H1 (cell line): Measurements from ENCODE around the gene FNIP2. TPM values are rescaled to one million over a fixed set of nuclear protein-coding genes. Genes with fewer than 3 reads are reported as not detected.

ENCODE experiments used
- CTCF ChIA-PET: fragments of 300-600 bp; sonication (Branson Sonifier 250); formaldehyde crosslinking; loops from one replicate; lab custom pipeline; 2021; ENCODE audit not compliant: partially characterized antibody; lab: Charles Lee
- POLR2A ChIA-PET: fragments of 300-600 bp; sonication (Branson Sonifier 250); formaldehyde crosslinking; loops from one replicate; lab custom pipeline; 2021; ENCODE audit warnings: inconsistent platforms; ENCODE audit not compliant: partially characterized antibody; lab: Charles Lee
- DNase-seq, 2 experiments: peaks; one replicate each; pipeline versions ENCODE4 v3.0.0 to v3.0.0-alpha.2; 2010 to 2022; ENCODE audit warnings: low spot score in 2 of 2, low read depth in 1 of 2, mixed read lengths in 1 of 2
- FAIRE-seq: peaks from 2 replicates; lab custom pipeline; 2011; peaks lifted over from hg19 to GRCh38; lab: Jason Lieb, UNC
- H2AFZ ChIP-seq: 2 replicates; pipeline ENCODE4 v1.8.1; 2012; ENCODE audit warnings: low read length, inconsistent platforms
- H2AK5ac ChIP-seq: 2 replicates; pipeline ENCODE4 v1.6.1; 2013; ENCODE audit warnings: low read depth, low read length
- H2BK120ac ChIP-seq: replicated peaks from 2 replicates; pipeline ENCODE3; 2013; ENCODE audit warnings: low read depth, low read length, inconsistent platforms
- H2BK12ac ChIP-seq: 2 replicates; pipeline ENCODE4 v1.6.1; 2013; ENCODE audit warnings: low read depth, low read length
- H2BK15ac ChIP-seq: 2 replicates; pipeline ENCODE4 v1.6.1; 2013; ENCODE audit warnings: low read length
- H2BK20ac ChIP-seq: 2 replicates; pipeline ENCODE4 v1.6.1; 2013; ENCODE audit warnings: low read length
- H2BK5ac ChIP-seq: 2 replicates; pipeline ENCODE4 v1.6.1; 2013; ENCODE audit warnings: low read depth, low read length
- H3K14ac ChIP-seq: 2 replicates; pipeline ENCODE4 v1.6.1; 2013; ENCODE audit warnings: inconsistent platforms; ENCODE audit not compliant: insufficient read length
- H3K18ac ChIP-seq: 2 replicates; pipeline ENCODE4 v1.6.1; 2013; ENCODE audit warnings: low read length; ENCODE audit errors: extremely low read depth
- H3K23ac ChIP-seq: 2 replicates; pipeline ENCODE4 v1.6.1; 2013; ENCODE audit warnings: inconsistent platforms; ENCODE audit not compliant: insufficient read length
- H3K23me2 ChIP-seq: 2 replicates; pipeline ENCODE4 v1.6.1; 2013; ENCODE audit warnings: low read depth, low read length
- H3K27ac ChIP-seq: 2 replicates; pipeline ENCODE4 v1.6.1; 2011; ENCODE audit warnings: low read depth, low read length, inconsistent platforms
- H3K27me3 ChIP-seq, 4 experiments: replicated peaks in 1 of 4; 1 replicate in 1 of 4; 2 replicates in 3 of 4; pipeline versions ENCODE4 v1.6.1 to v1.8.1; 2011 to 2013; ENCODE audit warnings: low read length in 3 of 4, mild to moderate bottlenecking in 3 of 4, inconsistent platforms in 2 of 4, mixed read lengths in 2 of 4, moderate library complexity in 1 of 4; ENCODE audit not compliant: control insufficient read depth in 3 of 4, insufficient read depth in 3 of 4; ENCODE audit errors: extremely low read depth in 1 of 4
- H3K36me3 ChIP-seq, 4 experiments: 2 replicates each; pipeline versions ENCODE4 v1.6.1 to v1.8.1; 2011 to 2013; ENCODE audit warnings: mild to moderate bottlenecking in 4 of 4, low read length in 3 of 4, moderate library complexity in 2 of 4, control low read depth in 1 of 4, inconsistent platforms in 1 of 4; ENCODE audit not compliant: insufficient read depth in 4 of 4, control insufficient read depth in 2 of 4
- H3K4ac ChIP-seq: replicated peaks from 2 replicates; pipeline ENCODE3; 2013; ENCODE audit warnings: low read length, low read depth, mixed read lengths, inconsistent platforms; ENCODE audit not compliant: insufficient read length
- H3K4me1 ChIP-seq, 4 experiments: replicated peaks in 1 of 4; 1 replicate in 1 of 4; 2 replicates in 3 of 4; pipeline versions ENCODE4 v1.6.1 to v1.8.1; 2011 to 2013; ENCODE audit warnings: low read length in 3 of 4, inconsistent platforms in 2 of 4, mixed read lengths in 1 of 4; ENCODE audit not compliant: insufficient read depth in 4 of 4, control insufficient read depth in 3 of 4
- H3K4me2 ChIP-seq, 2 experiments: 2 replicates each; pipeline versions ENCODE4 v1.6.1 to v1.8.1; 2011 to 2013; ENCODE audit warnings: low read depth in 2 of 2, low read length in 2 of 2, control low read depth in 1 of 2, inconsistent platforms in 1 of 2, mild to moderate bottlenecking in 1 of 2; ENCODE audit not compliant: insufficient read depth in 1 of 2
- H3K4me3 ChIP-seq, 4 experiments: fragments of 200-600, 300-600 bp in 1 of 4; sonication (generic), shearing (Covaris generic), sonication (Bioruptor Twin) in 1 of 4; 2 replicates each; pipeline versions ENCODE4 v1.5.1 to v1.8.1; 2011 to 2016; ENCODE audit warnings: low read length in 4 of 4, low read depth in 3 of 4, control low read depth in 2 of 4, inconsistent platforms in 2 of 4, mild to moderate bottlenecking in 2 of 4, mixed read lengths in 1 of 4, moderate library complexity in 1 of 4; ENCODE audit not compliant: insufficient read depth in 2 of 4; ENCODE audit errors: extremely low read depth in 1 of 4
- H3K56ac ChIP-seq: replicated peaks from 2 replicates; pipeline ENCODE3; 2013; ENCODE audit warnings: low read depth, mild to moderate bottlenecking, mixed read lengths, low read length, inconsistent platforms; ENCODE audit not compliant: insufficient read length
- H3K79me1 ChIP-seq: 2 replicates; pipeline ENCODE4 v1.6.1; 2013; ENCODE audit warnings: low read depth, low read length, control low read depth
- H3K79me2 ChIP-seq, 2 experiments: 2 replicates each; pipeline versions ENCODE4 v1.6.1 to v1.8.1; 2012 to 2013; ENCODE audit warnings: low read length in 2 of 2, mild to moderate bottlenecking in 2 of 2, inconsistent platforms in 1 of 2; ENCODE audit not compliant: insufficient read depth in 2 of 2, control insufficient read depth in 1 of 2
- H3K9ac ChIP-seq, 4 experiments: replicated peaks in 1 of 4; 1 replicate in 1 of 4; 2 replicates in 3 of 4; pipeline versions ENCODE4 v1.6.1 to v1.8.1; 2011 to 2013; ENCODE audit warnings: low read depth in 3 of 4, low read length in 3 of 4, control low read depth in 2 of 4, mild to moderate bottlenecking in 2 of 4, moderate library complexity in 2 of 4, inconsistent platforms in 1 of 4; ENCODE audit errors: extremely low read depth in 1 of 4
- H3K9me3 ChIP-seq, 2 experiments: 2 replicates each; pipeline versions ENCODE4 v1.6.1 to v1.8.1; 2012 to 2013; ENCODE audit warnings: mild to moderate bottlenecking in 2 of 2, moderate library complexity in 2 of 2, control low read depth in 1 of 2, inconsistent platforms in 1 of 2, low read depth in 1 of 2, low read length in 1 of 2, mixed read lengths in 1 of 2; ENCODE audit not compliant: insufficient read depth in 2 of 2
- H4K20me1 ChIP-seq, 2 experiments: replicated peaks in 1 of 2; 2 replicates each; pipeline versions ENCODE3 to v1.8.1; 2011 to 2013; ENCODE audit warnings: inconsistent platforms in 2 of 2, low read length in 2 of 2, mild to moderate bottlenecking in 1 of 2; ENCODE audit not compliant: insufficient read depth in 2 of 2, control insufficient read depth in 1 of 2
- H4K5ac ChIP-seq: 2 replicates; pipeline ENCODE4 v1.6.1; 2013; ENCODE audit warnings: low read length, low read depth, mixed read lengths, inconsistent platforms; ENCODE audit not compliant: insufficient read length
- H4K8ac ChIP-seq: 2 replicates; pipeline ENCODE4 v1.8.0; 2013; ENCODE audit warnings: mild to moderate bottlenecking, moderate library complexity, low read length, inconsistent platforms; ENCODE audit not compliant: insufficient read depth; ENCODE audit errors: extremely low read depth
- H4K91ac ChIP-seq: replicated peaks from 2 replicates; pipeline ENCODE3; 2013; ENCODE audit warnings: low read length, mixed read lengths, inconsistent platforms; ENCODE audit not compliant: insufficient read length
- CBX8 ChIP-seq: fragments of 300-800, 300-1000 bp; sonication (generic); IDR thresholded peaks from 2 replicates; pipeline ENCODE4 v1.7.1; 2016; ENCODE audit warnings: low read depth, low read length, borderline replicate concordance
- CTBP2 ChIP-seq: IDR thresholded peaks from 2 replicates; pipeline ENCODE4 v1.7.0; 2011; ENCODE audit warnings: borderline replicate concordance, mild to moderate bottlenecking, moderate library complexity, mixed read lengths, low read length; ENCODE audit not compliant: insufficient read depth, insufficient read length
- EZH2 ChIP-seq: fragments of 200-600 bp; sonication (generic); IDR thresholded peaks from 2 replicates; pipeline ENCODE4 v1.7.1; 2012; ENCODE audit warnings: low read depth, mild to moderate bottlenecking, moderate library complexity, low read length, inconsistent platforms; ENCODE audit not compliant: severe bottlenecking
- POLR2AphosphoS5 ChIP-seq: IDR thresholded peaks from 2 replicates; pipeline ENCODE4 v1.6.1; 2011; ENCODE audit warnings: low read depth, low read length
- POU5F1 ChIP-seq: IDR thresholded peaks from 2 replicates; pipeline ENCODE4 v1.6.1; 2011; ENCODE audit warnings: low read depth, mild to moderate bottlenecking, low read length, moderate library complexity
- RAD21 ChIP-seq, 2 experiments: IDR thresholded peaks in 1 of 2; conservative IDR thresholded peaks in 1 of 2; 2 replicates each; pipeline ENCODE4 v1.6.1; 2011; ENCODE audit warnings: low read depth in 2 of 2, low read length in 2 of 2, improper control_type of control experiment in 1 of 2, inconsistent platforms in 1 of 2, mild to moderate bottlenecking in 1 of 2, moderate library complexity in 1 of 2
- SP1 ChIP-seq: IDR thresholded peaks from 2 replicates; pipeline ENCODE4 v1.6.1; 2011; ENCODE audit warnings: low read depth, low read length
- SUZ12 ChIP-seq: fragments of 200-600 bp; sonication (generic); IDR thresholded peaks from 2 replicates; pipeline ENCODE4 v1.6.1; 2012; ENCODE audit warnings: mild to moderate bottlenecking, inconsistent platforms, low read length, moderate library complexity, mixed read lengths
- TBP ChIP-seq: IDR thresholded peaks from 2 replicates; pipeline ENCODE4 v1.6.1; 2011; ENCODE audit warnings: low read depth, low read length, improper control_type of control experiment
- polyA plus RNA-seq, 7 experiments: library from polyadenylated mRNA; depleted of rRNA in 3 of 7; stranded (reverse) in 5 of 7; unstranded in 2 of 7; fragments of >200 nt in 5 of 7; fragments of 200-250 nt in 2 of 7; gene quantifications; 1 replicate in 5 of 7; 2 replicates in 1 of 7; 4 replicates in 1 of 7; pipeline versions ENCODE4 v1.2.1 to v1.2.3, GENCODE V29; 2011 to 2013; ENCODE audit warnings: missing spikeins in 2 of 7, mixed read lengths in 2 of 7
- total RNA-seq: library from RNA; stranded (reverse); fragmentation: NEBNext Ultra II Directional; extraction: Animal tissue kit (Norgen Biotek cat#: 25700); gene quantifications from 2 replicates; pipeline ENCODE4 v1.2.1, GENCODE V29; 2021
- TF ChIP-seq, protein P1 (sequence below): IDR thresholded peaks from 2 replicates; pipeline ENCODE4 v1.6.1; 2011; ENCODE audit warnings: low read depth, mild to moderate bottlenecking, low read length; ENCODE audit not compliant: insufficient read depth
- TF ChIP-seq, protein P2 (sequence below): IDR thresholded peaks from 2 replicates; pipeline ENCODE4 v1.6.1; 2012; ENCODE audit warnings: inconsistent platforms

Gene FNIP2
- total and polyA plus RNA-seq, 2 of the 8 experiments (the other 6 are each of a cell fraction or from before 2014, with no cell fraction given), result 4.0 to 13.0 TPM

DNA sequence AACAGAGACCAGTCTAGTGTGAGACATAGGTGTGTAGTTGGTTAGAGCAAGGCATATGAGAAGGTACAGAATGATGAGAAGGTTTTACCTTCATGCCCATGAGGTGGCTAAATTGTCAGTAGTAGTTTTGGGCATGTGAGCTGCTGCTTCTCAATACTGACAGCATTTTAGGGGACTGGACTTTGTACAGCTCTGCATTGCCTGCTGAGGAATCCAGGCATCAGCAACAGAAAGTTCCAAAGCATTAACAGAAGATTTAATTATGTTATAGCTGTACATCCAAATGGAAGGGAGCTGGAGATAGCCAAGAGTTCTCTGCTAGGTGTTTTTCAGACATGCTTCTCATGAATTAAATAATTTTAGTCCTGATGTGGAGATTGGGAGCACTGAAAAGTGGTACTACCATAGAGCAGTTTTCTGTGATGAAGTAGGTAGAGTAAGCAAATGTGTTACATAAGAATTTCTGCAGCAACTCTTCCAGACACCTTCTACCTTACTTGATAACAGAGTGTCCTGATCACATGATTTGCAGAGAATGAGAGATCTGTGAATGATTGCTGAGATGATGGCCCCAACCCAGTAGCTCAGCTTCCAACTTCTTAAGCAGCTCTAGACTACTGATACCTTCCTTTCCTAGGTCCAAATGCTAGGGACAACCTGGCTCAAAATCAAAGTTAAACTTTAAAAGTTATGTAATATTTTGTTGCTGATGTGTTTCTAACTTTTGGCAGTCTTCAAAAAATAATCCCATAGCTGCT is 30.4 kb downstream of the FNIP2 start:
- H3K79me2 ChIP-seq, result peaks cover 0 to 4% of the 10 kb centered on the region in 2 experiments; a peak in 2 of 4 replicates
- no peak overlapping the region for H3K4me3 ChIP-seq
- no peak overlapping the region for H3K14ac ChIP-seq
- H2BK120ac ChIP-seq, result no peak overlapping the region
- no peak overlapping the region for H3K4me2 ChIP-seq
- H3K9me3 ChIP-seq, result no peaks in the 10 kb centered on the region
- H3K79me1 ChIP-seq, result no peaks in the 10 kb centered on the region; the same call in 1 of the 2 replicates
- no peak overlapping the region for H3K23ac ChIP-seq
- H3K27me3 ChIP-seq, result no peaks in the 10 kb centered on the region
- H3K9ac ChIP-seq, result no peak overlapping the region
- no peak for FAIRE-seq
- no peak overlapping the region for H3K56ac ChIP-seq
- ChIA-PET POLR2A (no interaction called here), CTCF (interaction anchor here (1.3 to 1.7 kb wide), 2 partner anchors 51 to 52 kb away, joined by 3 read pairs; no protein-coding TSS in a partner anchor)
- no peak overlapping the region for H2BK12ac ChIP-seq
- DNase-seq, result no peak
- H2BK20ac ChIP-seq, result no peak overlapping the region
- no peak overlapping the region for H2AFZ ChIP-seq
- H2BK5ac ChIP-seq, result no peak overlapping the region
- H4K20me1 ChIP-seq, result peaks cover 0 to 1% of the 10 kb centered on the region in 2 experiments
- H3K27ac ChIP-seq, result no peak overlapping the region
- no peak overlapping the region for H2AK5ac ChIP-seq
- H4K5ac ChIP-seq, result no peak overlapping the region
- H4K91ac ChIP-seq, result no peak overlapping the region
- H3K18ac ChIP-seq, result no peak overlapping the region
- H3K36me3 ChIP-seq, result no peaks in the 10 kb centered on the region
- H3K4ac ChIP-seq, result no peak overlapping the region
- H4K8ac ChIP-seq, result no peak overlapping the region
- H3K4me1 ChIP-seq, result no peaks in the 10 kb centered on the region
- H2BK15ac ChIP-seq, result no peak overlapping the region
- no peaks in the 10 kb centered on the region for H3K23me2 ChIP-seq
- TF ChIP-seq CBX8, result no peak
- TF ChIP-seq RAD21 (IDR thresholded peaks at IDR 0.05 in 1 of 2, conservative IDR thresholded peaks at IDR 0.05 in 1 of 2; ENCODE audit: low read depth in 2 of 2, low read length in 2 of 2), result no peak
- no peak for TF ChIP-seq POU5F1
- TF ChIP-seq TBP, result no peak
- TF ChIP-seq SUZ12, result no peak
- TF ChIP-seq, protein P1, sequence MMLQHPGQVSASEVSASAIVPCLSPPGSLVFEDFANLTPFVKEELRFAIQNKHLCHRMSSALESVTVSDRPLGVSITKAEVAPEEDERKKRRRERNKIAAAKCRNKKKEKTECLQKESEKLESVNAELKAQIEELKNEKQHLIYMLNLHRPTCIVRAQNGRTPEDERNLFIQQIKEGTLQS, result no peak
- no peak for TF ChIP-seq CTBP2
- no peak for TF ChIP-seq EZH2
- TF ChIP-seq, protein P2, sequence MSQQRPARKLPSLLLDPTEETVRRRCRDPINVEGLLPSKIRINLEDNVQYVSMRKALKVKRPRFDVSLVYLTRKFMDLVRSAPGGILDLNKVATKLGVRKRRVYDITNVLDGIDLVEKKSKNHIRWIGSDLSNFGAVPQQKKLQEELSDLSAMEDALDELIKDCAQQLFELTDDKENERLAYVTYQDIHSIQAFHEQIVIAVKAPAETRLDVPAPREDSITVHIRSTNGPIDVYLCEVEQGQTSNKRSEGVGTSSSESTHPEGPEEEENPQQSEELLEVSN, result no peak
- no peak for TF ChIP-seq POLR2AphosphoS5
- TF ChIP-seq SP1, result no peak
